A673 (cell line): ENCODE results near the gene PFKP. TPM values are rescaled to one million over a fixed set of nuclear protein-coding genes. Genes with fewer than 3 reads are reported as not detected.

ENCODE experiments used
- BruUV-seq: library from RNA; stranded (reverse); fragments of 400-500 nt; replicated peaks from 2 replicates; lab custom pipeline; 2021; lab: Mats Ljungman, UMichigan
- CTCF ChIA-PET: fragments of 300-600 bp; sonication (Branson Sonifier 250); formaldehyde crosslinking; loops from one replicate; lab custom pipeline; 2022; ENCODE audit warnings: antibody characterized with exemption; lab: Charles Lee
- POLR2A ChIA-PET: fragments of 300-600 bp; sonication (Branson Sonifier 250); formaldehyde crosslinking; loops from one replicate; lab custom pipeline; 2022; ENCODE audit warnings: antibody characterized with exemption; ENCODE audit not compliant: low non-redundant PET; lab: Charles Lee
- DNase-seq: peaks from one replicate; pipeline ENCODE4 v3.0.0-alpha.2; 2015; ENCODE audit warnings: low spot score
- H3K27ac ChIP-seq: fragments of 200-600 bp; sonication (generic); 2 replicates; pipeline ENCODE4 v1.5.1; 2016; ENCODE audit warnings: mixed run types, low read depth, mild to moderate bottlenecking, mixed read lengths, antibody characterized with exemption, low read length; ENCODE audit not compliant: poor library complexity, severe bottlenecking
- H3K27me3 ChIP-seq: fragments of 200-600 bp; sonication (generic); replicated peaks from 2 replicates; pipeline ENCODE4 v1.6.1; 2017; ENCODE audit warnings: mixed run types, low read depth, mild to moderate bottlenecking, mixed read lengths, antibody characterized with exemption, low read length; ENCODE audit not compliant: insufficient read depth, poor library complexity
- H3K36me3 ChIP-seq: fragments of 200-600 bp; sonication (generic); 2 replicates; pipeline ENCODE4 v1.6.1; 2016; ENCODE audit warnings: mixed run types, mild to moderate bottlenecking, mixed read lengths, antibody characterized with exemption, low read length; ENCODE audit not compliant: insufficient read depth, poor library complexity, severe bottlenecking
- H3K4me1 ChIP-seq: fragments of 200-600 bp; sonication (generic); 2 replicates; pipeline ENCODE4 v1.6.1; 2017; ENCODE audit warnings: mixed run types, mild to moderate bottlenecking, mixed read lengths, antibody characterized with exemption, low read length; ENCODE audit not compliant: insufficient read depth, poor library complexity, severe bottlenecking
- H3K4me3 ChIP-seq: fragments of 200-600 bp; sonication (generic); 2 replicates; pipeline ENCODE4 v1.5.1; 2016; ENCODE audit warnings: low read depth, mixed run types, mild to moderate bottlenecking, mixed read lengths, low read length; ENCODE audit not compliant: poor library complexity, severe bottlenecking
- H3K9me3 ChIP-seq: fragments of 200-600 bp; sonication (generic); 2 replicates; pipeline ENCODE4 v1.6.1; 2016; ENCODE audit warnings: mixed run types, low read depth, mild to moderate bottlenecking, mixed read lengths, antibody characterized with exemption, low read length; ENCODE audit not compliant: poor library complexity, severe bottlenecking
- EZH2 ChIP-seq: fragments of 200-600 bp; sonication (generic); IDR thresholded peaks from 2 replicates; pipeline ENCODE4 v1.6.1; 2017; ENCODE audit warnings: borderline replicate concordance, low read depth, mild to moderate bottlenecking, mixed read lengths, antibody characterized with exemption, low read length; ENCODE audit not compliant: poor library complexity, severe bottlenecking
- intact Hi-C: fragments of 100-400 bp; cut with micrococcal nuclease; formaldehyde crosslinking; loops from one replicate; pipeline ENCODE4 v1.10.0; 2022; ENCODE audit not compliant: unreplicated experiment
- total RNA-seq: library from RNA; stranded (reverse); gene quantifications from 2 replicates; pipeline ENCODE4 v1.2.3, GENCODE V29; 2021
- TF ChIP-seq, protein P1 (sequence below): fragments of 300-800, 200-600 bp; sonication (generic); conservative IDR thresholded peaks from 2 replicates; pipeline ENCODE4 v1.5.1; 2017; ENCODE audit warnings: low read depth, mild to moderate bottlenecking, antibody characterized with exemption, low read length, moderate library complexity, mixed read lengths

PFKP gene
- total RNA-seq, 1 experiment from 2014 or later: 232 TPM

DNA sequence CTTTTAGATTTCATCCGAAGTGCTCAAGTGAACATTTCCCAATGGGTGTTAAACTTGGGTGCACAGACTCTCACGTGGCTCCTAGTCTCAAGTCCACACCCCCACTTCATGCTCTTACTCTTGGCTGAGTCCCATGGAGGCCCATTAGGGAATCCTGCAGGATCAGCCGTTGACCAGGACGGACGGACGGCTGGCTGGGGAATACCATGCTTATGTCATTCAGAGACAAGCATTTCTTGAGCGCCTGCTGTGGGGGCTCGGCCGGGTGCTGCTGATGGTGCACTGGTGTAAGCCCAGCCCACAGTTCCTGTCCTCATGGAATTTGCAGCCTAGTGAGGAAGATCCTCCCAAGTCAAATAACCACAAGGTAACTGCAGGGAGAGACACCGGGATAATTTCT lies 60.6 kb downstream of the PFKP start:
- intact Hi-C loops: no loop called here
- POLR2A ChIA-PET: no interaction called here
- Histone ChIP-seq H3K27ac (no peak overlapping the region), H3K9me3 (no peaks in the 10 kb centered on the region), H3K4me1 (peaks cover 11% of the 10 kb centered on the region), H3K4me3 (no peak overlapping the region), H3K27me3 (no peaks in the 10 kb centered on the region), H3K36me3 (peaks cover 73% of the 10 kb centered on the region)
- TF ChIP-seq, protein P1, sequence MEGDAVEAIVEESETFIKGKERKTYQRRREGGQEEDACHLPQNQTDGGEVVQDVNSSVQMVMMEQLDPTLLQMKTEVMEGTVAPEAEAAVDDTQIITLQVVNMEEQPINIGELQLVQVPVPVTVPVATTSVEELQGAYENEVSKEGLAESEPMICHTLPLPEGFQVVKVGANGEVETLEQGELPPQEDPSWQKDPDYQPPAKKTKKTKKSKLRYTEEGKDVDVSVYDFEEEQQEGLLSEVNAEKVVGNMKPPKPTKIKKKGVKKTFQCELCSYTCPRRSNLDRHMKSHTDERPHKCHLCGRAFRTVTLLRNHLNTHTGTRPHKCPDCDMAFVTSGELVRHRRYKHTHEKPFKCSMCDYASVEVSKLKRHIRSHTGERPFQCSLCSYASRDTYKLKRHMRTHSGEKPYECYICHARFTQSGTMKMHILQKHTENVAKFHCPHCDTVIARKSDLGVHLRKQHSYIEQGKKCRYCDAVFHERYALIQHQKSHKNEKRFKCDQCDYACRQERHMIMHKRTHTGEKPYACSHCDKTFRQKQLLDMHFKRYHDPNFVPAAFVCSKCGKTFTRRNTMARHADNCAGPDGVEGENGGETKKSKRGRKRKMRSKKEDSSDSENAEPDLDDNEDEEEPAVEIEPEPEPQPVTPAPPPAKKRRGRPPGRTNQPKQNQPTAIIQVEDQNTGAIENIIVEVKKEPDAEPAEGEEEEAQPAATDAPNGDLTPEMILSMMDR: no peak
- no peak for TF ChIP-seq EZH2
- CTCF ChIA-PET: no interaction called here
- BruUV-seq: no TSS peak
- DNase-seq: no peak

DNA sequence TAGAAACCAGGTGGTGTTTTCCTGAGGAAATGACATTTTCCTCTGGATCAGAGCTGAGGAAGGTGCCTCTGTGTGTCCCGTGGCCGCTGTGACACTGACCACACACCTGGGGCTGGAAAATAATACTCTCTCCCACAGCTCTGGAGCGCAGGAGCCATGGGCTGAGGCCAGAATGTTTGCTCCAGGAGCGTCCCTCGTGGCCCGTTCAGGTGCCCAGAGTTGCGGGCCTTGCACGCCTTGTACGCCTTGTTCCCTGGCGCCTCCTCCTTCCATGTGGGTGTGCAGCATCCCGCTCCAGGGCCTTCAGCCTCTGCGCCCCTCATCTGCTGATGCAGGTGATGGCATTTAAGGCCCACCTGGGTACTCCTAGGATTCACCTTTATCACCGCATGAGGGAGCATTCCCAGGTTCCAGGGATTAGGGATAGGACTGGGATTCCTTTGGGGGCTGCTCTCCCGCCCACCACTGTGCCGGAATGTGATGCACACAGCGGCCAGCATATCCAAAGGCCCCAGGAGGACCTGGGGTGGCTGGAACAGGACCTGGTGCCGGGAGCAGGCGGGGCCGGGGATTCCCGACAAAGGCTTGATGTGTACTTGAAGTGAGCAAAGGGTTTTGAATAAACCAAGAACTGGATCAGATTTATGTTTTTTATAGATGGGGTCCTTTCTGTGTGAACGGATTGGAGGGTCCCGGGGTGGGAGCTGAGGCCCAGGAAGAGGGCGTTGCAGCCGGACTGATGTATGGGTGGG lies 61.2 kb downstream of the PFKP start:
- CTCF ChIA-PET: no interaction called here
- intact Hi-C loops: no loop called here
- DNase-seq: no peak
- Histone ChIP-seq H3K4me1 (peaks cover 11% of the 10 kb centered on the region), H3K27ac (no peak overlapping the region), H3K36me3 (peaks cover 76% of the 10 kb centered on the region), H3K27me3 (no peaks in the 10 kb centered on the region), H3K9me3 (no peaks in the 10 kb centered on the region), H3K4me3 (no peak overlapping the region)
- POLR2A ChIA-PET: no interaction called here
- TF ChIP-seq, protein P1: no peak
- TF ChIP-seq EZH2: no peak
- BruUV-seq: no TSS peak

DNA sequence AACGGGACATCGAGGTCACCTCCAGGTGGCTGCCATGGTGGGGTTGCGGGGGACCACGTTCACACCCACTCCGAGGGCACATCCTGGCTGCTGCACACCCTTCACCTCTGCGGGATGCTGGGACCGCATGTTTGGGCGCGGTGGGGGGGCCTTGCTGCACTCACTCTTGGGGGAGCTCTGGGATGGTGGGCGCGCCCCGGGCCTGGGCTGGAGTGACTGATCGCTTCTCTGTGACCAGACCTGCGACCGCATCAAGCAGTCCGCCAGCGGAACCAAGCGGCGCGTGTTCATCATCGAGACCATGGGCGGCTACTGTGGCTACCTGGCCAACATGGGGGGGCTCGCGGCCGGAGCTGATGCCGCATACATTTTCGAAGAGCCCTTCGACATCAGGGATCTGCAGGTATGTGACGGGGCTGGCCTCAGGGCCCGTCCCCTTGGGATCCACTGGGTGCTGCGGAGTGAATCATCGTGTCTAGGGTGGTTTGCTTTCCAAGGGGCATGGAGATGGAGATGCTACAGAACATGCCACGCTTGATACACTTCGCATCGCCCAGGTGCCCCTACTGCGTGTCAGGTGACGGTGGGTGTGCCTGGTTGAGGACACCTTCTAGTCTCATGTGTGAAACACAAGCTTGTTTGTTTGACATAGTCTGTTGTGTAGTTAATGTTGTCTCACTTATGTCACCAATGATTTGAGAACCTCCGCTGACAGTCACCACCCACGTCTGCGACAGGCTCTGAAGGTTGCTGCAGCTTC lies 62.4 kb downstream of the PFKP start:
- Histone ChIP-seq H3K27me3 (no peaks in the 10 kb centered on the region), H3K9me3 (no peaks in the 10 kb centered on the region), H3K36me3 (peaks cover 79% of the 10 kb centered on the region), H3K4me1 (peaks cover 11% of the 10 kb centered on the region), H3K4me3 (no peak overlapping the region), H3K27ac (no peak overlapping the region)
- no TSS peak for BruUV-seq
- intact Hi-C loops: no loop called here
- POLR2A ChIA-PET: no interaction called here
- DNase-seq: no peak
- CTCF ChIA-PET: no interaction called here
- no peak for TF ChIP-seq EZH2
- TF ChIP-seq, protein P1: no peak
